ENCODE results near the gene USP6NL. TPM values are rescaled to one million over a fixed set of nuclear protein-coding genes. Genes with fewer than 3 reads are reported as not detected.

USP6NL gene
- total and polyA plus RNA-seq, 10 of the 15 experiments (the other 5 are each of a cell fraction or from before 2014, with no cell fraction given), result 4.0 to 27.7 (median 18.2) TPM

DNA sequence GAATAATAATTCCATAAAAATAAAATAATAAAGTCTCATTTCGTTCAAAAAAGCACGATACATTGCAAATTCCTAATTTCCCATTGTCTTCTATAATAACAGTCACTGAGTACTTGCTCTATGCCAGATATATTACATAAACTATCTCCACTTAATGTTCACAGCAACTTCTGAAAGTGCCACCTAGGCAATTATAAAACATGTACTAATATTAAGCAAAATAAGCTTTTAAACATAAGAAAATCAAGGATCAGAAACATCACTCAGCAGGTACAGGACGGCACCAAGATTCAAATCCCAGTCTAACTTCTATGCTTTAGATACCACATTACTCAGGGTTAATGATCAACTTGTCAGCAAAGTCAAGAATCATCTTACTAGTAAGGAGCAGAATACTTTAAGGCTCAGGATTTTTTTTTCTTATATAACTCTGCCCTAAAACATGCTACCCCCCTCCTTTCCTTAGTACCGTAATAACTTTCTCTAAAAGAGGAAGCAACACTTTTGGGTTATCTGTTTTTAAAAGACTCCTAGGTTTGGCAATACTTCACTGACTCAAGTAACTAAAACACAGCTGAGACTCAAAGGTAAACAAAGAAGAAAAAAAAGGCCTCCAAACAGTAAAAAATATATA lies 51.3 kb downstream of the USP6NL start (continued):
- TF ChIP-seq, protein P1, sequence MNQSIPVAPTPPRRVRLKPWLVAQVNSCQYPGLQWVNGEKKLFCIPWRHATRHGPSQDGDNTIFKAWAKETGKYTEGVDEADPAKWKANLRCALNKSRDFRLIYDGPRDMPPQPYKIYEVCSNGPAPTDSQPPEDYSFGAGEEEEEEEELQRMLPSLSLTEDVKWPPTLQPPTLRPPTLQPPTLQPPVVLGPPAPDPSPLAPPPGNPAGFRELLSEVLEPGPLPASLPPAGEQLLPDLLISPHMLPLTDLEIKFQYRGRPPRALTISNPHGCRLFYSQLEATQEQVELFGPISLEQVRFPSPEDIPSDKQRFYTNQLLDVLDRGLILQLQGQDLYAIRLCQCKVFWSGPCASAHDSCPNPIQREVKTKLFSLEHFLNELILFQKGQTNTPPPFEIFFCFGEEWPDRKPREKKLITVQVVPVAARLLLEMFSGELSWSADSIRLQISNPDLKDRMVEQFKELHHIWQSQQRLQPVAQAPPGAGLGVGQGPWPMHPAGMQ (IDR thresholded peaks at IDR 0.05; ENCODE audit: borderline replicate concordance), result no peak
- TF ChIP-seq RBBP5 (conservative IDR thresholded peaks at IDR 0.05) (no peak), IRF4 (IDR thresholded peaks at IDR 0.05; ENCODE audit: low read depth, low read length) (peak; percentile 15; the same call in 1 of the 2 replicates), ZNF384 (IDR thresholded peaks at IDR 0.05; ENCODE audit: borderline replicate concordance, low read depth, low read length) (peak; percentile 74; the same call in 1 of the 2 replicates), POLR2AphosphoS5 (IDR thresholded peaks at IDR 0.05; ENCODE audit: low read length) (no peak), DPF2 (IDR thresholded peaks at IDR 0.05) (no peak), CEBPB (IDR thresholded peaks at IDR 0.05; ENCODE audit: borderline replicate concordance in 1 of 2, low read depth in 2 of 2, low read length in 2 of 2) (no peak), CBX5 (IDR thresholded peaks at IDR 0.05; ENCODE audit: low read depth) (0 out of 2 replicates have a peak, but pooled peaks have one; percentile 27), ZSCAN29 (IDR thresholded peaks at IDR 0.05) (no peak), ZZZ3 (IDR thresholded peaks at IDR 0.05; ENCODE audit: control insufficient read depth, insufficient read length, low read depth) (no peak), EZH2 (IDR thresholded peaks at IDR 0.05; ENCODE audit: borderline replicate concordance, control insufficient read depth, low read depth, low read length) (no peak), SREBF1 (IDR thresholded peaks at IDR 0.05; ENCODE audit: low read length) (no peak), PML (IDR thresholded peaks at IDR 0.05; ENCODE audit: low read length) (no peak), FOXM1 (IDR thresholded peaks at IDR 0.05; ENCODE audit: low read depth, low read length) (no peak), PAX8 (IDR thresholded peaks at IDR 0.05) (no peak), SPI1 (IDR thresholded peaks at IDR 0.05; ENCODE audit: borderline replicate concordance, insufficient read depth, low read depth, low read length) (peak; percentile 28; the same call in 1 of the 2 replicates), WRNIP1 (IDR thresholded peaks at IDR 0.05; ENCODE audit: borderline replicate concordance, low read depth, low read length) (no peak), KDM1A (IDR thresholded peaks at IDR 0.05; ENCODE audit: borderline replicate concordance) (no peak), SREBF2 (IDR thresholded peaks at IDR 0.05; ENCODE audit: low read length) (no peak), GABPA (IDR thresholded peaks at IDR 0.05; ENCODE audit: low read depth) (no peak), CHD2 (IDR thresholded peaks at IDR 0.05; ENCODE audit: borderline replicate concordance, low read depth, low read length) (no peak), IKZF2 (IDR thresholded peaks at IDR 0.05) (peak in 1 of 2 experiments; percentile 39; a peak in 3 of 4 replicates), TBL1XR1 (IDR thresholded peaks at IDR 0.05; ENCODE audit: low read depth, low read length) (0 out of 2 replicates have a peak, but pooled peaks have one; percentile 24), YY1 (IDR thresholded peaks at IDR 0.05; ENCODE audit: low read depth, low read length) (no peak), RCOR1 (conservative IDR thresholded peaks at IDR 0.05; ENCODE audit: low read depth, low read length) (no peak), JUNB (IDR thresholded peaks at IDR 0.05) (peak; percentile 19; the same call in 1 of the 2 replicates), YBX1 (IDR thresholded peaks at IDR 0.05) (no peak), SRF (IDR thresholded peaks at IDR 0.05; ENCODE audit: low read depth in 2 of 2, low read length in 2 of 2) (no peak), PAX5 (IDR thresholded peaks at IDR 0.05; ENCODE audit: borderline replicate concordance, low read depth, low read length) (no peak), NBN (IDR thresholded peaks at IDR 0.05) (no peak), NFXL1 (IDR thresholded peaks at IDR 0.05; ENCODE audit: borderline replicate concordance) (no peak)
- TF ChIP-seq, protein P2, sequence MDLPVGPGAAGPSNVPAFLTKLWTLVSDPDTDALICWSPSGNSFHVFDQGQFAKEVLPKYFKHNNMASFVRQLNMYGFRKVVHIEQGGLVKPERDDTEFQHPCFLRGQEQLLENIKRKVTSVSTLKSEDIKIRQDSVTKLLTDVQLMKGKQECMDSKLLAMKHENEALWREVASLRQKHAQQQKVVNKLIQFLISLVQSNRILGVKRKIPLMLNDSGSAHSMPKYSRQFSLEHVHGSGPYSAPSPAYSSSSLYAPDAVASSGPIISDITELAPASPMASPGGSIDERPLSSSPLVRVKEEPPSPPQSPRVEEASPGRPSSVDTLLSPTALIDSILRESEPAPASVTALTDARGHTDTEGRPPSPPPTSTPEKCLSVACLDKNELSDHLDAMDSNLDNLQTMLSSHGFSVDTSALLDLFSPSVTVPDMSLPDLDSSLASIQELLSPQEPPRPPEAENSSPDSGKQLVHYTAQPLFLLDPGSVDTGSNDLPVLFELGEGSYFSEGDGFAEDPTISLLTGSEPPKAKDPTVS (IDR thresholded peaks at IDR 0.05; ENCODE audit: low read depth, low read length), result no peak
- TF ChIP-seq, protein P3, sequence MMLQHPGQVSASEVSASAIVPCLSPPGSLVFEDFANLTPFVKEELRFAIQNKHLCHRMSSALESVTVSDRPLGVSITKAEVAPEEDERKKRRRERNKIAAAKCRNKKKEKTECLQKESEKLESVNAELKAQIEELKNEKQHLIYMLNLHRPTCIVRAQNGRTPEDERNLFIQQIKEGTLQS (IDR thresholded peaks at IDR 0.05; ENCODE audit: borderline replicate concordance, extremely low read depth, low read depth, low read length), result no peak

Data from GM12878 (cell line).